Loucy (cell line): ENCODE measurements around the gene KAT7.

Experiments used
- H2AFZ ChIP-seq: fragments of 200-600 bp; sonication (generic); 2 replicates; pipeline ENCODE4 v1.6.0; 2016; ENCODE audit warnings: antibody characterized with exemption, mild to moderate bottlenecking, low read length, moderate library complexity
- H3F3A ChIP-seq: fragments of 200-600 bp; 2 replicates; pipeline ENCODE4 v1.6.0; 2016; ENCODE audit warnings: antibody characterized with exemption, low read depth, mild to moderate bottlenecking
- H3K27me3 ChIP-seq: fragments of 200-600 bp; sonication (generic); 2 replicates; pipeline ENCODE4 v1.6.1; 2014; ENCODE audit warnings: low read length, mild to moderate bottlenecking; ENCODE audit not compliant: insufficient read depth, poor library complexity, severe bottlenecking
- H3K36me3 ChIP-seq: fragments of 200-600 bp; sonication (generic); 2 replicates; pipeline ENCODE4 v1.6.1; 2016; ENCODE audit warnings: low read length; ENCODE audit not compliant: insufficient read depth
- H3K4me1 ChIP-seq: fragments of 200-600 bp; sonication (generic); 2 replicates; pipeline ENCODE4 v1.5.1; 2014; ENCODE audit warnings: low read length, mild to moderate bottlenecking; ENCODE audit not compliant: insufficient read depth, poor library complexity, severe bottlenecking
- H3K4me2 ChIP-seq: fragments of 200-600 bp; sonication (generic); 2 replicates; pipeline ENCODE4 v1.6.0; 2014; ENCODE audit warnings: antibody characterized with exemption, low read length, low read depth, mild to moderate bottlenecking; ENCODE audit not compliant: poor library complexity, severe bottlenecking
- H3K4me3 ChIP-seq: fragments of 200-600 bp; sonication (generic); 2 replicates; pipeline ENCODE4 v1.5.1; 2014; ENCODE audit warnings: low read length, mild to moderate bottlenecking, mixed read lengths; ENCODE audit not compliant: poor library complexity, severe bottlenecking
- H3K79me2 ChIP-seq: fragments of 200-600 bp; sonication (generic); 2 replicates; pipeline ENCODE4 v1.6.1; 2014; ENCODE audit warnings: low read length; ENCODE audit not compliant: insufficient read depth
- H3K9ac ChIP-seq: fragments of 200-600 bp; sonication (generic); 2 replicates; pipeline ENCODE4 v1.6.0; 2014; ENCODE audit warnings: mild to moderate bottlenecking, low read depth, low read length, moderate library complexity; ENCODE audit not compliant: poor library complexity, severe bottlenecking
- H3K9me2 ChIP-seq: fragments of 200-600 bp; sonication (generic); replicated peaks from 2 replicates; pipeline ENCODE4 v1.6.1; 2016; ENCODE audit warnings: low read depth, low read length, mixed read lengths
- H3K9me3 ChIP-seq: fragments of 200-600 bp; sonication (generic); 2 replicates; pipeline ENCODE4 v1.6.1; 2014; ENCODE audit warnings: mild to moderate bottlenecking, antibody characterized with exemption, low read length, low read depth; ENCODE audit not compliant: insufficient read depth
- H4K20me1 ChIP-seq: fragments of 200-600 bp; sonication (generic); 2 replicates; pipeline ENCODE4 v1.6.0; 2014; ENCODE audit warnings: antibody characterized with exemption, low read length, mild to moderate bottlenecking; ENCODE audit not compliant: insufficient read depth, poor library complexity, severe bottlenecking
- CTCF ChIP-seq: fragments of 200-600 bp; sonication (generic); conservative IDR thresholded peaks from 2 replicates; pipeline ENCODE4 v1.5.1; 2014; ENCODE audit warnings: mild to moderate bottlenecking, antibody characterized with exemption, low read length
- EZH2phosphoT487 ChIP-seq: fragments of 200-600 bp; IDR thresholded peaks from 2 replicates; pipeline ENCODE4 v1.6.1; 2018; ENCODE audit warnings: antibody characterized with exemption, mild to moderate bottlenecking, moderate library complexity, borderline replicate concordance

KAT7 gene

DNA sequence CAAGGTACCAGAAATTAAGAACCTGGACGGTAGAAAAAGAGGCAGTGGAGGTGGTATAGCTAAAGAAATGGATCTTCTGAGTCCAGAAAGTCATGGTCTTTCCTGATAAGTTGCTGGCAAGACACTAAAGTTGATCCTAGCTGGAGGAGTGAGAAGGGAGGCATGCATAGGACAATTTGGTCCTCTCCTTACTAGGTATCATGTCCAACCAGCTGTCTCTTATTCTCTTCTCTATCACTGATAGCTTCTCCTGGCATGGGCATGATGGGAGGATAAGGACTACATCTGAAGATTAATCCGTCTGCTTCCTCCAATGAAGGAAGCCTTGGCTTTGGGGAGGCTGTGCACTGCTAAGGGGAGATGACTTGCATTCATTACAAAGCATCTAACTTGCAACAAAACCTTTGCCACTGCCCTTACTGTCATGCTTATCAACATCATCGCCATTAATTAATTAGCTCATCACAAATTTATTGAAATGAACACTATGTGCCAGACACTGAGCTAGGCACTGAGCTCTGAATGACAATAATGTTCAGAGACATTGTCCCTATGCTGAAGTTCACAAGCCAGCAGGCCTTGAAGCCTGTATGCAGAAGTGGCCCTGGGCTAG is 21.5 kb upstream of the KAT7 start:
- Histone ChIP-seq H3K36me3 (no peaks in the 10 kb centered on the region), H3K9ac (no peak overlapping the region), H3K4me2 (no peak overlapping the region), H3K27me3 (no peaks in the 10 kb centered on the region), H2AFZ (no peak overlapping the region), H3K4me1 (peaks cover 16% of the 10 kb centered on the region), H3K9me3 (no peaks in the 10 kb centered on the region), H3K79me2 (peaks cover 20% of the 10 kb centered on the region), H4K20me1 (peaks cover 19% of the 10 kb centered on the region), H3K4me3 (no peak overlapping the region), H3K9me2 (no peaks in the 10 kb centered on the region), H3F3A (no peaks in the 10 kb centered on the region)
- no peak for TF ChIP-seq EZH2phosphoT487
- no peak for TF ChIP-seq CTCF

- Histone ChIP-seq H3K9me3 (no peaks in the 10 kb centered on the region), H3K4me2 (no peak overlapping the region), H3K27me3 (no peaks in the 10 kb centered on the region), H3K9ac (no peak overlapping the region), H3K36me3 (no peaks in the 10 kb centered on the region), H2AFZ (peak overlapping the region; percentile 35; the same call in 1 of the 2 replicates), H3K4me3 (no peak overlapping the region), H3K79me2 (no peaks in the 10 kb centered on the region), H4K20me1 (no peaks in the 10 kb centered on the region), H3K9me2 (no peaks in the 10 kb centered on the region), H3K4me1 (peaks cover 14% of the 10 kb centered on the region), H3F3A (no peaks in the 10 kb centered on the region)
- TF ChIP-seq CTCF (no peak), EZH2phosphoT487 (no peak)
Measured at GRCh38 chr17:49775546-49776260, 12.8 kb upstream of the KAT7 start.

DNA sequence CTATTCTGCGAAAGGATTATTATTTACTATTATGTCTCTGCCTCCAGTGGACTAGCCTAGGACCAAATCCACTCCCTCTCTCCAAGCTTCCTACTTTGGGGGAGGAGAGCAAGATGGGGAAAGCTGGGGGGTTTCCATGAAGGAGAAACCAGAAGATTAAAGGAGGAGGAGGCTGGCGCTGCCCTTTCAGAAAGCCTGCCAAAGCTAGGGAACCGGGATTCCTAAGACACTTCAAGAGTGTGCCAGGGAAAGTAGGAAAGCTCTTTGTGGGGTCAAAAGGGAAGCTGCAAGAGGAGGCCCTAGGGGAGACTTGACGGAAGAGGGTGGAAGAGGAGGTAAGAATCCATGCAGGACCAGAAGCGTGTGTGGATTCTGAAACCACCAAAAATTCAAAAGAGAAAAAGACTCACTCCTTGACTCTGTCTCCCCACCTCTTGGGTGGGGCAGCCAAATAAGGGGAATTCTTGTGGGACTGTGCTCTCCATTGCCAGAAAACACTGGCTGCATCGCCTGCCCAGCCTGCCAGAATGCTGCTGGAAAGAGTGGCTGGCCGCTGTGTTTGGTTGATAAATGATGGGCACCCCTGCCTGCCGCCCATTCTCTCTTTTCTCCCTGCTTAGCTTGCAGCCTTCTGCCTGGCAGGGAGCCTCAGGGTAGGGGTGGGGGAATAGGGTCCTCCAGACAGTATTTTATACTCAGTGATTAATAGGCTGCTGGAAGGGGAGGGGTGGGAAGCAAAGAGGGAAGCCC is 11.8 kb upstream of the KAT7 start:
- Histone ChIP-seq H2AFZ (no peak overlapping the region), H3K36me3 (no peaks in the 10 kb centered on the region), H3K4me3 (no peak overlapping the region), H3K79me2 (no peaks in the 10 kb centered on the region), H3K9me3 (no peaks in the 10 kb centered on the region), H3K4me2 (no peak overlapping the region), H3K9me2 (no peaks in the 10 kb centered on the region), H3K27me3 (no peaks in the 10 kb centered on the region), H3F3A (no peaks in the 10 kb centered on the region), H3K9ac (no peak overlapping the region), H4K20me1 (no peaks in the 10 kb centered on the region), H3K4me1 (peaks cover 14% of the 10 kb centered on the region)
- no peak for TF ChIP-seq EZH2phosphoT487
- no peak for TF ChIP-seq CTCF
